HG03520 (cell line): Measurements from ENCODE around the gene PFKL.
"Not testable (repeated sequence)": the region's sequence is repeated elsewhere in the genome, so short reads cannot be mapped to it uniquely, and the experiment has no call there.

ENCODE experiments used
- ATAC-seq: cut with Tn5 transposase; IDR thresholded peaks from one replicate; pipeline ENCODE4 v1.9.1; 2021; ENCODE audit warnings: mild to moderate bottlenecking, moderate library complexity; ENCODE audit not compliant: unreplicated experiment

Gene PFKL

DNA sequence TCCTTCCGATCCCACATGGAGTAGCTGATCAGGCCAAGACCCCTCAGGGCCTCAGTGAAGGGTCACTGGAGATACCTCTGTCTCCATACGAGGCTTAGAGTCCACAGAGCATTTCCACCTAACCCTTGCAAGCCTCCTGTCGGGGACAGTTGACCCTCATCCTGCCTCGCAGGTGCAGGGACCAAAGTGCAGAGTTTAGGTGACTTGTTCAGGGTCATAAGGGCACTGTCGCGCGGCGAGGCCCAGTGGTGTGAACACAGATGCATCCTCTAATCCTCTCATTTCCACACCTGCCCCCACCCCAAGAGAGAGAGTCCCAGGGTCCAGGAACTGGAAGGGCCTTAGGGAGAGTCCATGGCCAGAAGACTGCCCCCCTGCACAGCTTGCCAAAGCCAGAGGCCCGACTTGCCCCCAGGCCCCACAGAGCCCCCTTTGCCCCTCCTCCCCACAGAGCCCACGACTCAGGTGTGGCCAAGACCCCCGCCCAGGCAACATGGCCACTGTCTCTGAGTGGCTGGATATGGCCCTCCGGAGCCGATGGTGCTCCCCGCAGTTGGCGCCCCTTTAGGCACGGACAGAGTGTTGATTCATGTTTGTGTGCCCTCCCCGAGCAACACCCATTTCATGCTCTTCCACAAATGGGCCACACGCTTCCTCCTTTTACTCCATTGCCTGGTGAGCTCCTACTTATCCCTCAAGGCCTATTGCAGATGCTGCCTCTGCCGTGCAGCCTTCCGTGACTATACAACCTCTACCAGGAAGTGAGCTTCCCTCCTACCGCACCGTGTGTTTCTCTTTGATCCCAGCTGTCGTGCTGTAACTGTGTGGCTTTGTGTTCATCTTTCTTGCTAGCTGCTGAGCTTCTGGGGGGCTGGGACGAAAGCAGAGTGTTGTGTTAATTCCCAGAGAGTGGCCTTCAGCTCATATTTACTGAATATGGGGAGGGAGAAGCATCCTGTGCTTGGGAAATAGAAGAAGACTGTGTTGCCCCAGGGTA lies 55.2 kb downstream of the PFKL start:
- no peak for ATAC-seq

- ATAC-seq = no peak
Observed at GRCh38 chr21:44356160-44356559, 56.3 kb downstream of the PFKL start.

DNA sequence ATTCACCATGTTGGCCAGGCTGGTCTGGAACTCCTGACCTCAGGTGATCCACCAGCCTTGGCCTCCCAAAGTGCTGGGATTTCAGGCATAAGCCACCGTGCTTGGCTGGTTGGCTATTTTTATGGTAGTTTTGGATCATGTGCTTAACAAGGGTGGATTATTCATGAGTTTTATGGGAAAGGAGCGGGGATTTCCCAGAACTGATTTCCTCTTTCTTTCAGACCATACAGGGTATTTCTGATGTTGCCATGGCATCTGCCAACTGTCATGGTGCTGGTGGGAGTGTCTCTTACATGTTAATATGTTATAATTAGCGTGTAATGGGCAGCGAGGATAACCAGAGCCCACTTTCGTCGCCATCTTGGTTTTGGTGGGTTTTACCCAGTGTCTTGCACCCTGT lies 56.8 kb downstream of the PFKL start:
- no peak for ATAC-seq

GRCh38 chr21:44357064-44357837 lies 57.4 kb downstream of the PFKL start:
- ATAC-seq = no peak

- ATAC-seq = no peak
Observed at GRCh38 chr21:44359396-44359795, 59.5 kb downstream of the PFKL start.

DNA sequence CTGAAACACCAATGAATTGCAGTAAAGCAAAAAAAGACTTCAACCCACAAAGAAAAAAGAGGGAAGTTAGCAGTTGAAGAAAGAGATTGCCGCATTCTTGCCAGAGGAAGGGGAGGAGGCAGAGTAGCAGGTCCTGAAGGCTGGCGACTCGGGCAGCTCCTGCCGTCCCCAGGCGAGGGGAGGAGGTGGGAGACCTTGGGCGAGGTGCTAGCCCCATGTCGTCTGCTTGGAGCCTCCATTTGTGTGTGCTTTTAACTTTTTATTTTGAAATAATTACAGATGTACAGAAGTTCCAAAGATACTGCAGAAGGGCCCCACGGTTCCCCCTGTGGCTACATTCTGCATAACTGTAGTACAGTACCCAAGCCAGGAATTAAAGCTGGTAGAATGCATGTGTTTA lies 60.3 kb downstream of the PFKL start:
- no peak for ATAC-seq

DNA sequence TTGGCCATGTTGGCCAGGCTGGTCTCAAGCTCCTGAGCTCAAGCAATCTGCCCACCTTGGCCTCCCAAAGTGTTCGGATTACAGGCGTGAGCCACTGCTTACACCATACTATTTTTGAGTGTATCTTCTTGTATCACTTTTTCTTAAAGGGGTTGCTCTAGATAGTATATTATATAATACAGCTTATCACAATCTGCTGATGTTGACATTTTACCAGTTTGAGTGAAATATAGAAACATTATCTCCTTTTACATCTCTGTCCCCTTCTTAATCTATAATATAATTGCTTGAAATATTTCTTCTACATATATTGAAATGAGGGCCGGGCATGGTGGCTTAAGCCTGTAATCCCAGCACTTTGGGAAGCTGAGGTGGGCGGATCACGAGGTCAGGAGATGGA lies 62.0 kb downstream of the PFKL start:
- ATAC-seq = not testable (repeated sequence)

GRCh38 chr21:44363278-44363677 lies 63.4 kb downstream of the PFKL start:
- ATAC-seq = no peak

DNA sequence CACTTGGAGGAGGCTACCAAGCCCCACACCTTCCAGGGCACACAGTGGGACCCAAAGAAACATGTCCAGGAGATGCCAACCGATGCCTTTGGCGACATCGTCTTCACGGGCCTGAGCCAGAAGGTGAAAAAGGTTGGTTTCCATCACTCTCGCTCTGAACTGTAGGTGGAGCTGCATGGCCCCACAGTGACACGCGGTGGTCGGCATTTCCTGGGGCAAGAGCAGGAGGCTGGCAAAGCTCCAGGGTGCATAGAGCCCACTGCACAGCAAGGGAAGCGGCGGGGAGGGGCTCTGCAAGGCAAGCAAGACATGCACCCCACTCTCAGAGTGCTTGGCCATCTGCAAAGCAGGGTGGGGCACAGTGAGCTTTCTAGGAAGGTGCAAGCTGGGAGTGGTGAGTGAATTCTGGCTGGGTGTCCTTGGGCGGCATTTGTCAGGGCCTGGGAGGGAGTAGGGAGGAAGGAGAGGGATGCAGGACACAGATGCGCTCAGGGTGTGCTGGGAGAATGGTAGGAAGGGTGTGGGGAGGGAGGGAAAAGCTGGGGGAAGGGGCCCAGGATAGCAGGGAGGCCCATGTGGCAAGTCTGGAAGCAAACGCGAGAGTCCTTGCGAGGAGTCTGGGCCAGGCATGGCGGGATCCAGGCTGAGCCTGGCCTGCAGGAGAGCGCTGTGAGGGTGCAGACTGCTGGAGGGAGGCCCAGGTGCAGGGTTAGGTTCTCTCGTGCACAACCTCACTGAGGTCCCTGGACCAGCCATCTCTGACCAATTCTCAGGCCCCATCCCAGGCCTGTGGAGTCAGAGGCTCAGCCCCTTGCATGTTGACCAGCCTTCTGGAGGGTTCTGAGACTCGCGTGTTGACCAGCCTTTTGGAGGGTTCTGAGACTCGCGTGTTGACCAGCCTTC lies 64.5 kb downstream of the PFKL start:
- no peak for ATAC-seq

- no peak for ATAC-seq
Observed at GRCh38 chr21:44365251-44365966, 65.6 kb downstream of the PFKL start.

GRCh38 chr21:44365967-44366585 lies 66.2 kb downstream of the PFKL start:
- ATAC-seq = no peak

- ATAC-seq = no peak
Observed at GRCh38 chr21:44366586-44367211, 66.8 kb downstream of the PFKL start.

GRCh38 chr21:44368711-44369446 lies 69.0 kb downstream of the PFKL start:
- no peak for ATAC-seq

- ATAC-seq = no peak
Observed at GRCh38 chr21:44370027-44370735, 70.3 kb downstream of the PFKL start.

GRCh38 chr21:44370786-44371410 lies 71.0 kb downstream of the PFKL start:
- ATAC-seq = no peak

DNA sequence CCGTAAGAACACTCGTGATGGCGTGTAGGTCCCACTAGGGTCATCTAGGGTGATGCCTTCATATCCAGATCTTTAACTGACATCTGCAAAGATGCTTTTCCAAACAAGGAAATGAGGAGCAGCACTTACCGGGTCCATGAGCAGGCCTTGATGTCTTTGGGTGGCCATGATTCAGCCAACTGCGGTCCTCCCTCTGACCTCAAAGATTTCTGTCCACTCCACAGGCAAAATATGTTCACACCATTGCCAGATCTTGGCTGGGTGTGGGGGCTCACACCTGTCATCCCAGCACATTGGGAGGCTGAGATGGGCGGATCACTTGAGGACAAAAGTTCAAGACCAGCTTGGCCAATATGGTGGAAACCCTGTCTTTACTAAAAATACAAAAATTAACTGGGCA lies 71.7 kb downstream of the PFKL start:
- no peak for ATAC-seq

- no peak for ATAC-seq
Observed at GRCh38 chr21:44372616-44373015, 72.8 kb downstream of the PFKL start.
